ENCODE data around the gene AKT1. TPM values are rescaled to one million over a fixed set of nuclear protein-coding genes. Genes with fewer than 3 reads are reported as not detected.

The AKT1 gene
- total and polyA plus RNA-seq, 2 of the 13 experiments (the other 11 are each of a cell fraction or from before 2014, with no cell fraction given) = 96.2 to 116 TPM

DNA sequence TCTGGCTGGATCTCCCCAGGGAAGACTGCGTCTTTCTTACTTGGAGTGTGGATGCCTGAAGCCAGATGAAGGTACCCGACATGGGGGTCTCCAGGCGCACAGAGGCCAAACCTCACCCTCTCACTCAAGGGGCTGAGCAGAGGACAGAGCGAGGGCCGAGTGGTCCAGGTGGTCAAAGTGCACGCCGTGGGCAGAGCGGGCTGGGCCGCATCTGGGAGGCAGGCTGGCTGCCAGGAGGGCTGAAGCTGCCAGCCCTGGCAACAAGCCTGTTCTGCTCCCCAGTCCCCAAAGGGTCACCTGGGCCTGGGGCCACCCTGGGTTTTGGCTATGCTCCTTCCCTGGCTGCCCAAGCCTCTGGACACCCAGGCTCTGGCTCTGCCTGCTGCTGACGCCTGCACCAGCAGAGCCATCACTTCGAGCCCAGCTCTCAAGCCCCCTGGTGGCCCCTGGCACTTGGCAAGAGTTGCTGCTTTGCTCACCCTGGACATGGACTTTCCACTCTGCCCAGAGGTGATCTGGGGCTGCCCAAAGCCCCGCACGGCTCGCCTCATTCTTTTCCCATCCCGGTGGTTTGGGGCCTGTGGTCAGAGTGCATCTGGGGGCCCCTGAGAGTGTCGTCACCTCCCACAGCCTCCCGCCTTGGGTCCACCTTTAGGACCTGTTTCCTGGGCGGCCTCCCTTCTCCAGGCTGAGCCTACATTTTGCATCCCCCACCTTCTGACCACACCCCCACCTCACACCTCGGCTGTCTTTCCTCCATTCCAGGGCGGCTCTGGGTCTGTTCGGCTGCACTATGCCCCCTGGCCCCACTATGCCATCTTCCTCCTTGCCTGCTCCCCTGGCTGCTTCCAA is 68.7 kb downstream of the AKT1 start (continued):
- TF ChIP-seq, protein P1, sequence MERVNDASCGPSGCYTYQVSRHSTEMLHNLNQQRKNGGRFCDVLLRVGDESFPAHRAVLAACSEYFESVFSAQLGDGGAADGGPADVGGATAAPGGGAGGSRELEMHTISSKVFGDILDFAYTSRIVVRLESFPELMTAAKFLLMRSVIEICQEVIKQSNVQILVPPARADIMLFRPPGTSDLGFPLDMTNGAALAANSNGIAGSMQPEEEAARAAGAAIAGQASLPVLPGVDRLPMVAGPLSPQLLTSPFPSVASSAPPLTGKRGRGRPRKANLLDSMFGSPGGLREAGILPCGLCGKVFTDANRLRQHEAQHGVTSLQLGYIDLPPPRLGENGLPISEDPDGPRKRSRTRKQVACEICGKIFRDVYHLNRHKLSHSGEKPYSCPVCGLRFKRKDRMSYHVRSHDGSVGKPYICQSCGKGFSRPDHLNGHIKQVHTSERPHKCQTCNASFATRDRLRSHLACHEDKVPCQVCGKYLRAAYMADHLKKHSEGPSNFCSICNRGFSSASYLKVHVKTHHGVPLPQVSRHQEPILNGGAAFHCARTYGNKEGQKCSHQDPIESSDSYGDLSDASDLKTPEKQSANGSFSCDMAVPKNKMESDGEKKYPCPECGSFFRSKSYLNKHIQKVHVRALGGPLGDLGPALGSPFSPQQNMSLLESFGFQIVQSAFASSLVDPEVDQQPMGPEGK (CRISPR knock-in tag; IDR thresholded peaks at IDR 0.05) = peak; percentile 78
- TF ChIP-seq ZFX (CRISPR knock-in tag; IDR thresholded peaks at IDR 0.05; ENCODE audit: low read depth) = peak; percentile 66
- TF ChIP-seq PAF1 (CRISPR knock-in tag; IDR thresholded peaks at IDR 0.05) = no peak
- no peak for TF ChIP-seq ZNF484 (CRISPR knock-in tag; IDR thresholded peaks at IDR 0.05; ENCODE audit: borderline replicate concordance, low read depth)
- TF ChIP-seq ATRX (CRISPR knock-in tag; IDR thresholded peaks at IDR 0.05; ENCODE audit: borderline replicate concordance) = no peak
- TF ChIP-seq NFKBIZ (CRISPR knock-in tag; IDR thresholded peaks at IDR 0.05) = no peak
- TF ChIP-seq RARG (CRISPR knock-in tag; IDR thresholded peaks at IDR 0.05; ENCODE audit: low read depth) = no peak
- no peak for TF ChIP-seq ZNF343 (CRISPR knock-in tag; IDR thresholded peaks at IDR 0.05)
- TF ChIP-seq ZNF510 (CRISPR knock-in tag; IDR thresholded peaks at IDR 0.05; ENCODE audit: low read depth) = no peak
- TF ChIP-seq, protein P2, sequence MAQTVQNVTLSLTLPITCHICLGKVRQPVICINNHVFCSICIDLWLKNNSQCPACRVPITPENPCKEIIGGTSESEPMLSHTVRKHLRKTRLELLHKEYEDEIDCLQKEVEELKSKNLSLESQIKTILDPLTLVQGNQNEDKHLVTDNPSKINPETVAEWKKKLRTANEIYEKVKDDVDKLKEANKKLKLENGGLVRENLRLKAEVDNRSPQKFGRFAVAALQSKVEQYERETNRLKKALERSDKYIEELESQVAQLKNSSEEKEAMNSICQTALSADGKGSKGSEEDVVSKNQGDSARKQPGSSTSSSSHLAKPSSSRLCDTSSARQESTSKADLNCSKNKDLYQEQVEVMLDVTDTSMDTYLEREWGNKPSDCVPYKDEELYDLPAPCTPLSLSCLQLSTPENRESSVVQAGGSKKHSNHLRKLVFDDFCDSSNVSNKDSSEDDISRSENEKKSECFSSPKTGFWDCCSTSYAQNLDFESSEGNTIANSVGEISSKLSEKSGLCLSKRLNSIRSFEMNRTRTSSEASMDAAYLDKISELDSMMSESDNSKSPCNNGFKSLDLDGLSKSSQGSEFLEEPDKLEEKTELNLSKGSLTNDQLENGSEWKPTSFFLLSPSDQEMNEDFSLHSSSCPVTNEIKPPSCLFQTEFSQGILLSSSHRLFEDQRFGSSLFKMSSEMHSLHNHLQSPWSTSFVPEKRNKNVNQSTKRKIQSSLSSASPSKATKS (CRISPR knock-in tag; IDR thresholded peaks at IDR 0.05) = no peak
- no peak for TF ChIP-seq RBM39 (IDR thresholded peaks at IDR 0.05; ENCODE audit: low read depth, low read length, poor library complexity, severe bottlenecking)
- 0 out of 2 replicates have a peak, but pooled peaks have one; percentile 34 for TF ChIP-seq ZNF292 (CRISPR knock-in tag; IDR thresholded peaks at IDR 0.05; ENCODE audit: borderline replicate concordance, low read depth)
- no peak for TF ChIP-seq PCBP1 (IDR thresholded peaks at IDR 0.05; ENCODE audit: borderline replicate concordance, low read depth, low read length)
- no peak for TF ChIP-seq HOXD1 (CRISPR knock-in tag; IDR thresholded peaks at IDR 0.05)
- TF ChIP-seq ZNF562 (CRISPR knock-in tag; IDR thresholded peaks at IDR 0.05; ENCODE audit: borderline replicate concordance) = no peak
- no peak for TF ChIP-seq THAP11 (CRISPR knock-in tag; IDR thresholded peaks at IDR 0.05)
- no peak for TF ChIP-seq CHD2 (IDR thresholded peaks at IDR 0.05; ENCODE audit: low read depth, low read length)
- TF ChIP-seq HNRNPLL (IDR thresholded peaks at IDR 0.05; ENCODE audit: low read depth, low read length, poor library complexity, severe bottlenecking) = no peak
- TF ChIP-seq MXD4 (CRISPR knock-in tag; IDR thresholded peaks at IDR 0.05) = no peak
- TF ChIP-seq NR2F2 (IDR thresholded peaks at IDR 0.05; ENCODE audit: borderline replicate concordance, low read depth) = no peak
